WTC11 (cell line): ENCODE measurements around the gene TMEM235. TPM values are rescaled to one million over a fixed set of nuclear protein-coding genes. Genes with fewer than 3 reads are reported as not detected.
"Not testable (repeated sequence)": the region's sequence is repeated elsewhere in the genome, so short reads cannot be mapped to it uniquely, and the experiment has no call there.

ENCODE experiments used
- ATAC-seq: fragments of 200-7000 bp; cut with Tn5 transposase; 2 replicates; pipeline ENCODE4 v1.10.0; 2021; ENCODE audit warnings: mild to moderate bottlenecking, moderate library complexity
- CTCF ChIA-PET: fragments of 300-600 bp; sonication (Branson Sonifier 250); formaldehyde crosslinking; loops from one replicate; lab custom pipeline; 2021; ENCODE audit warnings: antibody characterized with exemption; lab: Charles Lee
- POLR2A ChIA-PET: fragments of 350-600 bp; sonication (Branson Sonifier 250); formaldehyde crosslinking; loops from one replicate; lab custom pipeline; 2021; ENCODE audit warnings: antibody characterized with exemption; lab: Charles Lee
- DNase-seq: peaks from one replicate; pipeline ENCODE4 v3.0.0; 2021; ENCODE audit warnings: low spot score
- H3K27ac Mint-ChIP-seq: 2 replicates; pipeline ENCODE4 v1.8.0; 2021; ENCODE audit warnings: mixed read lengths
- H3K27me3 Mint-ChIP-seq: 2 replicates; pipeline ENCODE4 v1.8.0; 2021; ENCODE audit warnings: low read depth, mild to moderate bottlenecking, moderate library complexity, mixed read lengths
- H3K36me3 Mint-ChIP-seq: 2 replicates; pipeline ENCODE4 v1.8.0; 2021; ENCODE audit warnings: mixed read lengths
- H3K4me1 Mint-ChIP-seq: 2 replicates; pipeline ENCODE4 v1.8.0; 2022; ENCODE audit warnings: mixed read lengths
- H3K4me3 Mint-ChIP-seq: 2 replicates; pipeline ENCODE4 v1.8.0; 2021; ENCODE audit warnings: mild to moderate bottlenecking, moderate library complexity, mixed read lengths
- H3K9me3 Mint-ChIP-seq: 2 replicates; pipeline ENCODE4 v1.8.0; 2021; ENCODE audit warnings: mixed read lengths
- ARID4B ChIP-seq: sonication (generic); formaldehyde crosslinking; IDR thresholded peaks from 2 replicates; pipeline ENCODE4 v1.8.0; 2023; ENCODE audit warnings: missing genetic modification reagents, mild to moderate bottlenecking, borderline replicate concordance
- CBFB ChIP-seq: sonication (generic); formaldehyde crosslinking; IDR thresholded peaks from 2 replicates; pipeline ENCODE4 v1.8.1; 2022; ENCODE audit warnings: mild to moderate bottlenecking, low read depth, missing genetic modification reagents
- ESRRA ChIP-seq: sonication (generic); formaldehyde crosslinking; IDR thresholded peaks from 2 replicates; pipeline ENCODE4 v1.8.1; 2022; ENCODE audit warnings: mild to moderate bottlenecking, missing genetic modification reagents, borderline replicate concordance
- KAT7 ChIP-seq: sonication (generic); formaldehyde crosslinking; IDR thresholded peaks from 2 replicates; pipeline ENCODE4 v1.8.1; 2023; ENCODE audit warnings: missing genetic modification reagents, mild to moderate bottlenecking, borderline replicate concordance
- NR1H2 ChIP-seq: sonication (generic); formaldehyde crosslinking; IDR thresholded peaks from 2 replicates; pipeline ENCODE4 v1.9.0; 2021; ENCODE audit warnings: mild to moderate bottlenecking, moderate library complexity, missing genetic modification reagents
- NR3C1 ChIP-seq: sonication (generic); formaldehyde crosslinking; conservative IDR thresholded peaks from 2 replicates; pipeline ENCODE4 v1.8.1; 2023; ENCODE audit warnings: low read depth, mild to moderate bottlenecking, missing genetic modification reagents
- PRRX2 ChIP-seq: fragments of 250-450 bp; sonication (Bioruptor Pico); IDR thresholded peaks from 2 replicates; pipeline ENCODE4 v1.8.0; 2021; ENCODE audit warnings: mild to moderate bottlenecking
- RELA ChIP-seq: sonication (generic); formaldehyde crosslinking; IDR thresholded peaks from 2 replicates; pipeline ENCODE4 v1.8.1; 2022; ENCODE audit warnings: missing genetic modification reagents, mild to moderate bottlenecking, borderline replicate concordance
- SMAD4 ChIP-seq: sonication (generic); formaldehyde crosslinking; IDR thresholded peaks from 2 replicates; pipeline ENCODE4 v1.8.0; 2022; ENCODE audit warnings: mild to moderate bottlenecking, missing genetic modification reagents
- ZBTB21 ChIP-seq: sonication (generic); formaldehyde crosslinking; IDR thresholded peaks from 2 replicates; pipeline ENCODE4 v1.8.1; 2023; ENCODE audit warnings: mild to moderate bottlenecking, missing genetic modification reagents, borderline replicate concordance
- ZBTB43 ChIP-seq: sonication (generic); formaldehyde crosslinking; IDR thresholded peaks from 2 replicates; pipeline ENCODE4 v1.8.1; 2023; ENCODE audit warnings: mild to moderate bottlenecking, missing genetic modification reagents
- ZMAT4 ChIP-seq: fragments of 250-450 bp; sonication (Bioruptor Pico); IDR thresholded peaks from 2 replicates; pipeline ENCODE4 v1.9.0; 2021; ENCODE audit warnings: mild to moderate bottlenecking
- ZNF138 ChIP-seq: sonication (generic); formaldehyde crosslinking; conservative IDR thresholded peaks from 2 replicates; pipeline ENCODE4 v1.8.1; 2022; ENCODE audit warnings: mild to moderate bottlenecking, moderate library complexity, missing genetic modification reagents
- total RNA-seq: library from RNA; stranded (reverse); gene quantifications from 3 replicates; pipeline ENCODE4 v1.2.3, GENCODE V29; 2021
- TF ChIP-seq, protein P1 (sequence below): sonication (generic); formaldehyde crosslinking; IDR thresholded peaks from 2 replicates; pipeline ENCODE4 v1.8.1; 2022; ENCODE audit warnings: low read depth, mild to moderate bottlenecking, moderate library complexity, missing genetic modification reagents, borderline replicate concordance
- TF ChIP-seq, protein P2 (sequence below): fragments of 250-450 bp; sonication (Bioruptor Pico); IDR thresholded peaks from 2 replicates; pipeline ENCODE4 v1.9.0; 2021; ENCODE audit warnings: mild to moderate bottlenecking, borderline replicate concordance

The TMEM235 gene
- total RNA-seq, 1 experiment from 2014 or later: 0.24 TPM

DNA sequence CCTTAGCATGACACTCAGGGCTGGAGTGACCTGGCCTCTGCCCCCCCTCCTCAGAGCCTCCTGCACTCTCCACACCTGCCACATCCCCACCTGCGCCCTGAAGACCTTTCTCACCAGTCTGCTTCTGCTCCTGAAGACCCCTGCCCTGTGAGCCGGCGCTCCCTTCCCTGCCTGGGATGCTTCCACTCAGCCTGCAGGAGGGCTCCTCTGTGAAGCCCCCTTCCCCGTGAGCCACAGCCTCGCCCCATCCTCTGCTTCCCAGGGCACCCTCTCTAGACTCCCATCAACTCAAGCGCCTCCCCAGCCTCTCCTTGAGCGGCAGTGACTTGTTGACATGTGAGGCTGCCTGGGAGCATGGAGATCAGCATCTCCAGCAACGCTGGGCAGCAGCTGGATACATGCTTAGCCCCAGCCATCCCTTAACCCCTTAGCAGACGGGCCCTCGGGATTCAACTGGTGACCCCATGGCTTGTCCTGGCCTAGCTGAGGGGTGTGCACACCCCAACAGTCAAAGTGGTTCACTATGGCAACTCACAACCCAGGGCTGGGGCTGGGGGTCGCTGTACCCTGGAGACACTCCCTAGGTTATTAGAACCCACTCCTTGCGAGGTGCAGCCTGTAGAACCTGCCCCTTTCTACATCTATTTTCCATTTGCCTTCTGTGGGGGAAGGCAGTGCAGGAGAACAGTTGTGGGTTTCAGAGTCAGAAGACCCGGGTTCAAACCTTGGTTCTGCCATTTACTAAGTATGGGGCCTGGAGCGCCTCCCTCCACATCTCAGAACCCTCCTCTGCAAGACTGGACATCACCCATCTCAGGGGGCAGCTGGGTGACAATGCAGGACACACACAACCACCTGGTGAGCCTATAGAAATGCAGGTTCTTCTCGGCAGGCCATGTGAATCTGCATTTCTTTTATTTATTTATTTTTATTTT is 21.5 kb downstream of the TMEM235 start:
- peak overlapping the region; percentile 60 for H3K4me3 Mint-ChIP-seq
- H3K27me3 Mint-ChIP-seq: no peaks in the 10 kb centered on the region
- TF ChIP-seq ZBTB21 (CRISPR knock-in tag): no peak
- no peak for TF ChIP-seq ARID4B (CRISPR knock-in tag)
- TF ChIP-seq ESRRA (CRISPR knock-in tag): no peak
- no peak for TF ChIP-seq CBFB (CRISPR knock-in tag)
- no peak for TF ChIP-seq RELA (CRISPR knock-in tag)
- TF ChIP-seq, protein P1, sequence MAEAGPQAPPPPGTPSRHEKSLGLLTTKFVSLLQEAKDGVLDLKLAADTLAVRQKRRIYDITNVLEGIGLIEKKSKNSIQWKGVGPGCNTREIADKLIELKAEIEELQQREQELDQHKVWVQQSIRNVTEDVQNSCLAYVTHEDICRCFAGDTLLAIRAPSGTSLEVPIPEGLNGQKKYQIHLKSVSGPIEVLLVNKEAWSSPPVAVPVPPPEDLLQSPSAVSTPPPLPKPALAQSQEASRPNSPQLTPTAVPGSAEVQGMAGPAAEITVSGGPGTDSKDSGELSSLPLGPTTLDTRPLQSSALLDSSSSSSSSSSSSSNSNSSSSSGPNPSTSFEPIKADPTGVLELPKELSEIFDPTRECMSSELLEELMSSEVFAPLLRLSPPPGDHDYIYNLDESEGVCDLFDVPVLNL: no peak
- TF ChIP-seq ZBTB43 (CRISPR knock-in tag): no peak
- TF ChIP-seq, all 79 proteins: peak for 0
- ATAC-seq (no peak), DNase-seq (no peak)
- peaks cover 28% of the 10 kb centered on the region for H3K4me1 Mint-ChIP-seq
- H3K27ac Mint-ChIP-seq: peak overlapping the region; percentile 57; the same call in 1 of the 2 replicates
- ChIA-PET CTCF (interaction anchor here (0.7 to 5.3 kb wide), 8 partner anchors 8 to 169 kb away, joined by 3 to 52 read pairs (median 18); no protein-coding TSS in a partner anchor), POLR2A (interaction anchor here (0.7 to 1.5 kb wide), 3 partner anchors 16 to 102 kb away, joined by 3 to 5 read pairs (median 3); no protein-coding TSS in a partner anchor)
- no peaks in the 10 kb centered on the region for H3K36me3 Mint-ChIP-seq
- H3K9me3 Mint-ChIP-seq: no peaks in the 10 kb centered on the region

DNA sequence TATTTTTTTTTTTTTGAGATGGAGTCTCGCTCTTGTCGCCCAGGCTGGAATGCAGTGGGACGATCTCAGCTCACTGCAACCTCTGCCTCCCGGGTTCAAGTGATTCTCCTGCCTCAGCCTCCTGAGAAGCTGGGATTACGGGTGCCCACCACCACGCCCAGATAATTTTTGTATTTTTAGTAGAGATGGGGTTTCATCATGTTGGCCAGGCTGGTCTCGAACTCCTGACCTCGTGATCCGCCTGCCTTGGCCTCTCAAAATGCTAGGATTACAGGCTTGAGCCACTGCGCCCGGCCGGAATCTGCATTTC is 22.2 kb downstream of the TMEM235 start:
- CTCF ChIA-PET: interaction anchor here (0.7 kb wide), 1 partner anchor 13 kb away, joined by 3 read pairs; no protein-coding TSS in a partner anchor
- peak overlapping the region; percentile 88; the same call in 1 of the 2 replicates for H3K27ac Mint-ChIP-seq

GRCh38 chr17:78253946-78254672 is 22.7 kb downstream of the TMEM235 start:
- Mint-ChIP-seq H3K4me1 (peaks cover 31% of the 10 kb centered on the region), H3K9me3 (no peaks in the 10 kb centered on the region), H3K4me3 (peak overlapping the region; percentile 74), H3K27me3 (no peaks in the 10 kb centered on the region), H3K36me3 (no peaks in the 10 kb centered on the region), H3K27ac (peak overlapping the region; percentile 88; the same call in 1 of the 2 replicates)
- peak; percentile 96 for DNase-seq
- ChIA-PET CTCF (interaction anchor here (0.6 to 4.1 kb wide), 11 partner anchors 12 to 168 kb away, joined by 3 to 17 read pairs (median 3); partner anchors contain the start of genes AFMID, BIRC5 and TK1), POLR2A (interaction anchor here (0.6 to 1.5 kb wide), 10 partner anchors 9 to 296 kb away, joined by 3 to 5 read pairs (median 3); partner anchors contain the start of gene TNRC6C)
- ATAC-seq: peak; percentile 69
- TF ChIP-seq ZNF138 (CRISPR knock-in tag): no peak
- no peak for TF ChIP-seq NR3C1
- peak; percentile 43; the same call in 1 of the 2 replicates for TF ChIP-seq SMAD4 (CRISPR knock-in tag)
- 0 out of 2 replicates have a peak, but pooled peaks have one; percentile 69 for TF ChIP-seq NR1H2 (CRISPR knock-in tag)
- TF ChIP-seq PRRX2 (CRISPR knock-in tag): no peak
- TF ChIP-seq, protein P2, sequence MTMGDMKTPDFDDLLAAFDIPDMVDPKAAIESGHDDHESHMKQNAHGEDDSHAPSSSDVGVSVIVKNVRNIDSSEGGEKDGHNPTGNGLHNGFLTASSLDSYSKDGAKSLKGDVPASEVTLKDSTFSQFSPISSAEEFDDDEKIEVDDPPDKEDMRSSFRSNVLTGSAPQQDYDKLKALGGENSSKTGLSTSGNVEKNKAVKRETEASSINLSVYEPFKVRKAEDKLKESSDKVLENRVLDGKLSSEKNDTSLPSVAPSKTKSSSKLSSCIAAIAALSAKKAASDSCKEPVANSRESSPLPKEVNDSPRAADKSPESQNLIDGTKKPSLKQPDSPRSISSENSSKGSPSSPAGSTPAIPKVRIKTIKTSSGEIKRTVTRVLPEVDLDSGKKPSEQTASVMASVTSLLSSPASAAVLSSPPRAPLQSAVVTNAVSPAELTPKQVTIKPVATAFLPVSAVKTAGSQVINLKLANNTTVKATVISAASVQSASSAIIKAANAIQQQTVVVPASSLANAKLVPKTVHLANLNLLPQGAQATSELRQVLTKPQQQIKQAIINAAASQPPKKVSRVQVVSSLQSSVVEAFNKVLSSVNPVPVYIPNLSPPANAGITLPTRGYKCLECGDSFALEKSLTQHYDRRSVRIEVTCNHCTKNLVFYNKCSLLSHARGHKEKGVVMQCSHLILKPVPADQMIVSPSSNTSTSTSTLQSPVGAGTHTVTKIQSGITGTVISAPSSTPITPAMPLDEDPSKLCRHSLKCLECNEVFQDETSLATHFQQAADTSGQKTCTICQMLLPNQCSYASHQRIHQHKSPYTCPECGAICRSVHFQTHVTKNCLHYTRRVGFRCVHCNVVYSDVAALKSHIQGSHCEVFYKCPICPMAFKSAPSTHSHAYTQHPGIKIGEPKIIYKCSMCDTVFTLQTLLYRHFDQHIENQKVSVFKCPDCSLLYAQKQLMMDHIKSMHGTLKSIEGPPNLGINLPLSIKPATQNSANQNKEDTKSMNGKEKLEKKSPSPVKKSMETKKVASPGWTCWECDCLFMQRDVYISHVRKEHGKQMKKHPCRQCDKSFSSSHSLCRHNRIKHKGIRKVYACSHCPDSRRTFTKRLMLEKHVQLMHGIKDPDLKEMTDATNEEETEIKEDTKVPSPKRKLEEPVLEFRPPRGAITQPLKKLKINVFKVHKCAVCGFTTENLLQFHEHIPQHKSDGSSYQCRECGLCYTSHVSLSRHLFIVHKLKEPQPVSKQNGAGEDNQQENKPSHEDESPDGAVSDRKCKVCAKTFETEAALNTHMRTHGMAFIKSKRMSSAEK (CRISPR knock-in tag): no peak
- TF ChIP-seq CBFB (CRISPR knock-in tag): 0 out of 2 replicates have a peak, but pooled peaks have one; percentile 83
- TF ChIP-seq ZMAT4 (CRISPR knock-in tag): no peak
- no peak for TF ChIP-seq KAT7 (CRISPR knock-in tag)

More for the DNA sequence above, 22.2 kb downstream of the TMEM235 start:
- not testable (repeated sequence) for ATAC-seq, H3K36me3 Mint-ChIP-seq, H3K27me3 Mint-ChIP-seq, DNase-seq, H3K9me3 Mint-ChIP-seq
- Mint-ChIP-seq H3K4me3 (peak overlapping the region; percentile 74), H3K4me1 (peaks cover 31% of the 10 kb centered on the region)
- POLR2A ChIA-PET: interaction anchor here (0.7 to 1.5 kb wide), 3 partner anchors 16 to 101 kb away, joined by 3 to 5 read pairs (median 3); no protein-coding TSS in a partner anchor
